Right hindlimb (tissue), 1 donor: ENCODE results near the gene SPRR1A.
"Not testable (repeated sequence)": the region's sequence is repeated elsewhere in the genome, so short reads cannot be mapped to it uniquely, and the experiment has no call there.

Experiments used
- DNase-seq: peaks from one replicate; pipeline ENCODE4 v3.0.0-alpha.2; 2018

Gene SPRR1A

GRCh38 chr1:152976688-152977087 is 7.2 kb upstream of the SPRR1A start:
- DNase-seq, result no peak

GRCh38 chr1:152977614-152978013 is 6.3 kb upstream of the SPRR1A start:
- DNase-seq, result no peak

GRCh38 chr1:152980676-152981075 is 3.2 kb upstream of the SPRR1A start:
- no peak for DNase-seq

- DNase-seq, result no peak
Measured at GRCh38 chr1:152981146-152981871, 2.6 kb upstream of the SPRR1A start.

GRCh38 chr1:152982076-152982475 is 1.8 kb upstream of the SPRR1A start:
- DNase-seq, result no peak

GRCh38 chr1:152983234-152983633 is 647 bp upstream of the SPRR1A start:
- no peak for DNase-seq

GRCh38 chr1:152986578-152986977 is 2.7 kb downstream of the SPRR1A start:
- no peak for DNase-seq

GRCh38 chr1:152993186-152993585 is 9.3 kb downstream of the SPRR1A start:
- no peak for DNase-seq

GRCh38 chr1:152995842-152996241 is 12.0 kb downstream of the SPRR1A start:
- no peak for DNase-seq

GRCh38 chr1:152996633-152997400 is 12.9 kb downstream of the SPRR1A start:
- DNase-seq, result no peak

- DNase-seq, result no peak
Measured at GRCh38 chr1:152997901-152998300, 14.0 kb downstream of the SPRR1A start.

- DNase-seq, result no peak
Measured at GRCh38 chr1:152998476-152998875, 14.6 kb downstream of the SPRR1A start.

GRCh38 chr1:152999818-153000217 is 15.9 kb downstream of the SPRR1A start:
- no peak for DNase-seq

GRCh38 chr1:153000294-153000693 is 16.4 kb downstream of the SPRR1A start:
- no peak for DNase-seq

GRCh38 chr1:153001382-153001781 is 17.5 kb downstream of the SPRR1A start, which contains the start of gene SPRR3:
Gene SPRR3 (plus strand): TSS chr1:153001749. CDS start chr1:153003021, 1,272 bp downstream.
- no peak for DNase-seq

GRCh38 chr1:153011235-153011758 is 27.4 kb downstream of the SPRR1A start:
- DNase-seq, result not testable (repeated sequence)

GRCh38 chr1:153021829-153022228 is 37.9 kb downstream of the SPRR1A start:
- not testable (repeated sequence) for DNase-seq

- DNase-seq, result not testable (repeated sequence)
Measured at GRCh38 chr1:153022340-153022739, 38.5 kb downstream of the SPRR1A start.

- no peak for DNase-seq
Measured at GRCh38 chr1:153023109-153023508, 39.2 kb downstream of the SPRR1A start.

- no peak for DNase-seq
Measured at GRCh38 chr1:153024413-153024812, 40.5 kb downstream of the SPRR1A start.

GRCh38 chr1:153025797-153026196 is 41.9 kb downstream of the SPRR1A start:
- DNase-seq, result no peak

GRCh38 chr1:153028766-153029165 is 44.9 kb downstream of the SPRR1A start:
- DNase-seq, result no peak

GRCh38 chr1:153030895-153031294 is 47.0 kb downstream of the SPRR1A start, which contains the start of gene SPRR1B:
Gene SPRR1B (plus strand): TSS chr1:153031203. CDS start chr1:153032346, 1,143 bp downstream.
- no peak for DNase-seq

- DNase-seq, result no peak
Measured at GRCh38 chr1:153032073-153032472, 48.2 kb downstream of the SPRR1A start.
